GM21528 (cell line): Measurements from ENCODE around the gene PITX1.

Source experiments
- ATAC-seq: cut with Tn5 transposase; IDR thresholded peaks from one replicate; pipeline ENCODE4 v1.9.1; 2021; ENCODE audit warnings: mild to moderate bottlenecking, moderate library complexity; ENCODE audit not compliant: unreplicated experiment, low FRiP score

The PITX1 gene

GRCh38 chr5:135042595-135042994 is 8.6 kb upstream of the PITX1 start:
- ATAC-seq = no peak

- no peak for ATAC-seq
These were observed 7.7 kb upstream of the PITX1 start for GRCh38 chr5:135041726-135042125.

DNA sequence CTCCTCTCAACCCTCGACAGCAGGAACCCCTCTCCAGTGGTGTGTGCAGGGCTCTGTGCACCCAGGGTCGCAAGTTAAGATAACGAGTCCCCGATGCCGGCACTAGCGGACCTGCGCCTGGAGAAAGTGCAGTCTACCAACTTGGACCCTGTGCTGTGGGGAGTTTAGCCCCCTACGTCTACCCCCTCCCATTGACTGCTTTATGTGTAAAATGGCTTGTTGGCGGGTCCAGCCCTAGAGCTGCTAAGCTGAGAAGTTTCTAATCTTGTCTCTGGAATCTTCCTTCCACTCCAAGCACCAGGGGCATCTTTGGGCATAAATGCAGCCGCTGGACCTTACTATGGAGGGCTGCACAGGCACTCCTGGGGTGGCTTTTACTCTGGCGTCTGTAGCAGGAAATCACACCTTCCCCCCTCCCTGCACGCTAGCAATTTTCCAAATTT is 7.1 kb upstream of the PITX1 start:
- ATAC-seq = no peak

- no peak for ATAC-seq
These were observed 6.5 kb upstream of the PITX1 start for GRCh38 chr5:135040333-135041144.

DNA sequence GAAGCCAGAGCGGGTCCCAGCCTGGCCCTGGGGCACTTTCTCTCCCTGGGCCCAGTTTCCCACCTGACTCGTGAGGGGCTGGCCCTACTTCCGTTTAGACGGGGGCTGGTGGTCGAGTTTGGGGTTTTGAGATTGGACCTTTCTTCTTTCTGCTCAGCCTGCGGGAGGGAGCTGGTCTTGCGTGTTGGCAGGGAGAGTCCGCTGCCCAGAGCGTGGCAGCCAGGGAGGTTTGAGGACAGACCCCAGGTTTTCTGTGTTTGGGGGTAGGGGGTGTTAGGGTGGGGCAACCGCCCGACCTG is 6.0 kb upstream of the PITX1 start:
- ATAC-seq = no peak

DNA sequence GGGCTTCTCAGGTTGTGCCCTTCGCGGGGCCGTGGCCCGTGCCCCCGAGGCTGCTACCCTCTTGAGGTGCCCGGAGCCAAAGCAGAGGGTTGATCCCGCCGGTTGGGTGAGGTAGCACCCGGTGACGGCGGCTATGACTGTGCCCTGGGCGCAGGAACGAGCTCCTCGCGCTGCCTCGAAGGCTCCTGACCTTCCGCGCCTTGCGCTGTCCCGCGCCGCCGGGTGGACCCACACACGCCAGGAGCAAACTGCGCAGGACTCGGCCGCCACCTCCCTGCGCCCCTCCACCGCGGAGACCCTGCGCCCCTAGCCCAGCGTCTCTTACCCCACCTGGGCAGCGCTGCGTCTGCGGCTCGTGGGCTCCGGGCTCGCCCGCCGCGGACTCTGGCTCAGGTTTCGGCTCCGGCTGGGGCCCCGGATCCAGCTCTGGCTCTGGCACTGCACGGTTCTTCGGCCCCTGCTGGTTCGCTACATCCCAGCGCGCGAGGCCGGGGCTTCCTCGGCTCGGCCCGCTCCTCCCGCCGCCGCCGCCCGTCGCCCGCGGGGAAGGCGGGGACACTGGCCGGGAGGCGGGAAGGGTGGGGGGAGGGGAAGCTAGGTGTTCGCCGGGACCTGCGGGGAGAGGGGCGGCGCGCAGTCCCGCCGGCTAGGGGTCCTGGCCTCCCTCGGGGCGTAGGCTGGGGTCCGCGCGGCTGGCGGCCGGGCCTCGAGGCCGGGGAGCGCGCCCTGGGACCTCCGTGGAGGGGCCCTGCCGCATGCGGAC is 5.4 kb upstream of the PITX1 start:
- ATAC-seq = no peak

DNA sequence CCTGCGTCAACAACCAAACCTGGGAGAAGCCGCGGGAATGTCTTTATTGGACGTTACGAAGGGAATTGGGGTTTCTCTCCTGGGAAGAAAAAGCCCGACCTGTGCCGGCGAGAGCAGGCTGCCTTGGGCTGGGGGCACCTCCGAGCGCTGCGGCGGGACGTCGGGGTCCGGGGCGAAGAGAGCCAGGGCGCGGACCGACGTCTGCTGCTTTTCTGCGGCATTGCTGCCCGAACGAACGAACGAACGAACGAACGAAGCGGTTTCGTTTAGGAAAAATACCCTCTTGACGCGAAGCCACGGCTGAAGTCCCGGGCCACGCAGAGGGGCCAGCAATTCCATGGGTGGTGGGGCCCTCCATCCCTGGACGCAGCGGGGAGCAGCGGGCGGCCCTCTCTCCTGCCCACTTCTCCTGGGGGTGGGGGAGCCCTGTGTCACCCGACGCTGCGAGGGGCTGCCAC is 4.8 kb upstream of the PITX1 start:
- no peak for ATAC-seq

- no peak for ATAC-seq
These were observed 4.3 kb upstream of the PITX1 start for GRCh38 chr5:135038205-135038812.

DNA sequence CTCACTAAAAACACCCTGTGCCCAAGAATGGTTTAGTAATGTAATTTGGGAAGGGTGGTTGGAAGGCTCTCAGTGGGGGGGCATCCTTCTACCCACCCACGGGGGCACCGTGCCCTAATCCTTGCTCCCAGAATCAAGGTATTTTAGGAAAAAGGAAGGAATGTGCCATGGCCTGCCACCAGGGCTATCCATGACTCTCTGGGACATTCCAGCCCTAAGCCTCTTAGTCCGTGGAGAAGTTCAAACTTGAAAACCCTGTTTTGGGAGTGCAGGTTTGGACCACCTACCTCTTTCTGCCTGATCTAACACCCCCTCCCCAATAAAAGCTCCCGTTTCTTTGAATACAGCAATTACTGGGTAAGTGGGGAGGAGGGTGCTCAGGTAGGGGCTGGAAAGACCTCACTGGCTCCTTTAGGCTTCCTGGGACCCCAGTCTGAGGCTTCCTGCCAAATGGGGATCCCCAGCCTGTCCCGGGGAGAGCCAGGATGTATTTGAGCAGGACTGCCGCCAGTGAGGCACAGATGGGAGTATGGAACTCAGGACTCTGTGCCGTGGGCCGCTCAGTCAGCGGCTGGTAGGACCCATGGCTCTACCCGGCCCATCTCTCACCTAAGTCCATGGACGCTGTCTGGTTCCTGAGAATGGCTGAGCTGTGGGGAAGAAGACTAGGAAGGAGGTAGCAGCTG is 3.6 kb upstream of the PITX1 start:
- ATAC-seq = no peak

GRCh38 chr5:135036405-135036804 is 2.4 kb upstream of the PITX1 start:
- ATAC-seq = no peak

- no peak for ATAC-seq
These were observed 1.6 kb upstream of the PITX1 start for GRCh38 chr5:135035678-135036030.

DNA sequence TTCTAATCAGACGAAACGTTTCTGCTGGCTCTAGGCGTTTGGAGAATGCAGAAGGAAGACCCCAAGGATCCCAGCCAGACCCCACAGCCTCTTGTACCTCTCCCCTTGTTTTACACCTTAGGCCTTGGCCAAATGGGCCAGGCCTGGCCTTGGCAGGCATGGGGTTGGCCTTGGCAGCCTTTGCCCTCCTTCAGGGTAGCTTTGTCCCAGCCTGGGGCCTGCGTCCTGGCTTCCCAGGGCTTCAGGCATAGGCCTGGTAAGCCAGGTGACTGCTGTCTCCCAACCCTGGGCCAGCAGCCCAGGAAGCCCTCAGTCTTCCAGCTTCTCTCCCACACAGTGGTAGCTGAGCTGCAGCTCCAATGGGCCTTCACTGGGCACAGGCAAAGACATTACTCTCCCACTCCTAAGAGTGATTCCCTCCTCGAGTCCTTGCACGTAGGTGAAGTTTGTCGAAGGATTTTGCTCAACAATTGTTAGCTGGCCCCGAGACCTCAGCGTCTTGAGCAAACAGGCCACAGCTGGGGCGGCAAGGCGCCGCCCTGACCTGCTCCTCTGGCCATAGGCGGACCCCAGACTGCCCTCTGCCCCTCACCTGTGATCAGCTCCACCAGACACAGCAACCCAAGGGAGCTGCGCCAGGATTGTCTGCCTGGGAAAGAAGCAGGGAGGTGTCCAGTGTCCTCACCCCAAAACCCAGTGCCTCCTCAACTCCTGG is 1.1 kb upstream of the PITX1 start:
- ATAC-seq = no peak

DNA sequence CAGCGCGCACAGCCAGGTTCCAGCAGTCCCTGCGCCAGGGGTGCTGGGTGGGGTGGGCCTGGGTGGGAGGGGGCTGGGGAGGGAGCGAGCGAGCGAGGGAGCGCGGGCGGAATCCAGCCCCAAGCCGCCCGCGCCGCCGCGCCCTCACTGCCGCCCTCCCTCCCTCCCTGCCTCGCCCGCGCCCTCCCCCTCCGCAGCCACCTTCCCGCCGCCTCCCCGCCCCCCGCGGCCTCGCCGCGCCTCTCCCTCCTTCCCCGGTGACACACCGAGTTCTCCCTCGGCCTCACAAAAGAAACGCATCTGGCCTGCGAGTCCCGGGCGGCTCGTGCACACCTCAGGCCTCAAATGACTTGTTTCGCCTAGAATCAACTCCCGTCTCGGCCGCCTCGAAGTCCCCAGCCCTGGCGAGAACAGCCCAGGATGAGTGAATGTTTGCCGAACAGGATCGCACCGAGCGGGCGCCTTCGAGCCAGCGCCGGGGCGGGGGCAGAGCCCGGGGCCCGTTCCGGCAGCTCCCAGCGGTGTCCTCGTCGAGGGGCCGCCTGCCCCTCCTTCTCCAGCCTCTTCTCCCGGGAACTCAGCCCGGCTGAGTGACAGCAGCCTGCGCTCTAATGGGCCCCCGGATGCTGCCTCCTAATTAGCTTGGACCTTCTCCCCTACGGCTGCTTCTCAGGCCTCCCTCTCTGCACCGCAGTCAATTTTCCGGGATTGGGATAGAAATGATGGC is 371 bp upstream of the PITX1 start:
- ATAC-seq = no peak

- ATAC-seq = no peak
These were observed 798 bp downstream of the PITX1 start for GRCh38 chr5:135032999-135033861.

DNA sequence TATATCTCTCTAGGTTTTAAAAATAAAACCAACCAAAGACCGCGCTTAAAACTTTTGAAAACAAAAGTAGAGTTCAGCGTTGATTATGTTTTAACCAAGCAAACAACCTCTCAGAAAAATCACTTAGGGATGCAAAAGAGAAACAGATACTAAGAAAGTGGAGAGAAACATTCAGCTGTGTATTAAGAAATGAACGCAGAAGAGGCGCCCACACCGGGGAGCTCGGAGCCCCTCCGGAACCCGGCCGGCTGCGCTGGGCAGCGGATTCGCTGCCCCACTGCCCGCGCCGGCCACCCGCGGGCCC is 1.4 kb downstream of the PITX1 start:
- ATAC-seq = no peak

GRCh38 chr5:135031813-135032694 is 2.0 kb downstream of the PITX1 start:
- no peak for ATAC-seq

GRCh38 chr5:135030956-135031812 is 2.8 kb downstream of the PITX1 start:
- no peak for ATAC-seq
